GM19025 (cell line): ENCODE data around the gene ZNF594.
"Not testable (repeated sequence)": the region's sequence is repeated elsewhere in the genome, so short reads cannot be mapped to it uniquely, and the experiment has no call there.

Experiments used
- ATAC-seq: cut with Tn5 transposase; IDR thresholded peaks from one replicate; pipeline ENCODE4 v1.9.1; 2021; ENCODE audit warnings: mild to moderate bottlenecking, low read depth, moderate library complexity; ENCODE audit not compliant: unreplicated experiment

Gene ZNF594

GRCh38 chr17:5191541-5192417 lies at the start of gene ZNF594:
TSS of gene ZNF594 (minus strand) at chr17:5191868. CDS start at chr17:5184256, 7,612 bp downstream.
- peak; percentile 98 for ATAC-seq

- ATAC-seq, result not testable (repeated sequence)
Observed at GRCh38 chr17:5239769-5240168, 48.1 kb upstream of the ZNF594 start.

- ATAC-seq, result no peak
Observed at GRCh38 chr17:5238333-5238732, 46.7 kb upstream of the ZNF594 start.

GRCh38 chr17:5237541-5238016 lies 45.9 kb upstream of the ZNF594 start:
- ATAC-seq, result no peak

- ATAC-seq, result no peak
Observed at GRCh38 chr17:5236938-5237540, 45.4 kb upstream of the ZNF594 start.

GRCh38 chr17:5234645-5235576 lies 43.2 kb upstream of the ZNF594 start, which contains the start of gene SCIMP:
TSS of gene SCIMP (minus strand) at chr17:5234860. CDS start at chr17:5234755, 105 bp downstream.
- ATAC-seq, result no peak

GRCh38 chr17:5233492-5233891 lies 41.8 kb upstream of the ZNF594 start:
- ATAC-seq, result not testable (repeated sequence)

- ATAC-seq, result no peak
Observed at GRCh38 chr17:5226940-5227878, 35.5 kb upstream of the ZNF594 start.

- ATAC-seq, result peak; percentile 41
Observed at GRCh38 chr17:5225668-5226457, 34.2 kb upstream of the ZNF594 start.

GRCh38 chr17:5221912-5222311 lies 30.2 kb upstream of the ZNF594 start:
- ATAC-seq, result not testable (repeated sequence)

- ATAC-seq, result no peak
Observed at GRCh38 chr17:5220074-5220473, 28.4 kb upstream of the ZNF594 start.

GRCh38 chr17:5219536-5219935 lies 27.9 kb upstream of the ZNF594 start:
- ATAC-seq, result no peak

GRCh38 chr17:5217562-5217961 lies 25.9 kb upstream of the ZNF594 start:
- ATAC-seq, result not testable (repeated sequence)

GRCh38 chr17:5211458-5211857 lies 19.8 kb upstream of the ZNF594 start:
- no peak for ATAC-seq

GRCh38 chr17:5210614-5211252 lies 19.1 kb upstream of the ZNF594 start:
- no peak for ATAC-seq

GRCh38 chr17:5210091-5210490 lies 18.4 kb upstream of the ZNF594 start:
- no peak for ATAC-seq

GRCh38 chr17:5209396-5209795 lies 17.7 kb upstream of the ZNF594 start:
- no peak for ATAC-seq

GRCh38 chr17:5203908-5204294 lies 12.2 kb upstream of the ZNF594 start:
- no peak for ATAC-seq
